ENCODE results near the gene PRX.

GRCh38 chr19:40378509-40378908 is 34.7 kb downstream of the PRX start:
- no peak for TF ChIP-seq CTCF (IDR thresholded peaks at IDR 0.05; ENCODE audit: low read length)
- no peak for TF ChIP-seq EZH2 (IDR thresholded peaks at IDR 0.05; ENCODE audit: borderline replicate concordance, low read length)

Data from OCI-LY1 (cell line).